Neural progenitor cell (in vitro differentiated cells): ENCODE results near the gene SCFD2. TPM values are rescaled to one million over a fixed set of nuclear protein-coding genes. Genes with fewer than 3 reads are reported as not detected.

Experiments
- DNase-seq: peaks from one replicate; pipeline ENCODE4 v3.0.0-alpha.2; 2016; ENCODE audit warnings: low spot score
- H2AFZ ChIP-seq: fragments of 200-600 bp; sonication (generic); replicated peaks from 2 replicates; pipeline ENCODE4 v1.6.1; 2016; ENCODE audit warnings: antibody characterized with exemption
- H3F3A ChIP-seq: fragments of 200-600 bp; sonication (generic); 2 replicates; pipeline ENCODE4 v1.6.1; 2016; ENCODE audit warnings: antibody characterized with exemption, low read depth
- H3K27ac ChIP-seq: fragments of 200-600 bp; sonication (generic); 2 replicates; pipeline ENCODE4 v1.5.1; 2016; ENCODE audit warnings: mild to moderate bottlenecking
- H3K27me3 ChIP-seq: fragments of 200-600 bp; sonication (generic); 2 replicates; pipeline ENCODE4 v1.6.1; 2016; ENCODE audit warnings: mild to moderate bottlenecking, moderate library complexity
- H3K36me3 ChIP-seq: fragments of 200-600 bp; sonication (generic); 2 replicates; pipeline ENCODE4 v1.5.1; 2016
- H3K4me1 ChIP-seq: fragments of 200-600 bp; sonication (generic); 2 replicates; pipeline ENCODE4 v1.6.1; 2016; ENCODE audit warnings: mixed run types
- H3K4me2 ChIP-seq: fragments of 200-600 bp; sonication (generic); 2 replicates; pipeline ENCODE4 v1.6.1; 2016
- H3K4me3 ChIP-seq: fragments of 200-600 bp; sonication (generic); 2 replicates; pipeline ENCODE4 v1.5.1; 2016
- H3K79me2 ChIP-seq: fragments of 200-600 bp; sonication (generic); 2 replicates; pipeline ENCODE4 v1.6.1; 2016; ENCODE audit warnings: low read depth
- H3K9ac ChIP-seq: fragments of 200-600 bp; sonication (generic); 2 replicates; pipeline ENCODE4 v1.6.1; 2016
- H3K9me3 ChIP-seq: fragments of 200-600 bp; sonication (generic); 2 replicates; pipeline ENCODE4 v1.5.1; 2016; ENCODE audit warnings: low read depth
- H4K20me1 ChIP-seq: fragments of 200-600 bp; sonication (generic); 2 replicates; pipeline ENCODE4 v1.6.1; 2016; ENCODE audit warnings: low read depth
- H3K27ac Mint-ChIP-seq: 3 replicates; pipeline ENCODE4 v1.8.0; 2021; ENCODE audit warnings: mixed read lengths
- H3K27me3 Mint-ChIP-seq: 2 replicates; pipeline ENCODE4 v1.8.0; 2022; ENCODE audit warnings: low read depth, mild to moderate bottlenecking, inconsistent platforms, moderate library complexity, mixed read lengths; ENCODE audit not compliant: insufficient read depth
- H3K36me3 Mint-ChIP-seq: 3 replicates; pipeline ENCODE4 v1.8.0; 2021; ENCODE audit warnings: mixed read lengths
- H3K4me1 Mint-ChIP-seq: 3 replicates; pipeline ENCODE4 v1.8.0; 2021; ENCODE audit warnings: mixed read lengths
- H3K4me3 Mint-ChIP-seq: 3 replicates; pipeline ENCODE4 v1.8.0; 2021; ENCODE audit warnings: mild to moderate bottlenecking, moderate library complexity, mixed read lengths
- H3K9me3 Mint-ChIP-seq: 3 replicates; pipeline ENCODE4 v1.8.0; 2020; ENCODE audit warnings: mixed read lengths
- EZH2 ChIP-seq: fragments of 200-600 bp; sonication (generic); IDR thresholded peaks from 2 replicates; pipeline ENCODE4 v1.6.1; 2017; ENCODE audit warnings: antibody characterized with exemption, mild to moderate bottlenecking, moderate library complexity
- EZH2phosphoT487 ChIP-seq: fragments of 200-600 bp; sonication (generic); IDR thresholded peaks from 2 replicates; pipeline ENCODE4 v1.6.1; 2017; ENCODE audit warnings: antibody characterized with exemption
- total RNA-seq: library from RNA; depleted of rRNA; stranded (reverse); fragments of >200 nt; gene quantifications from 2 replicates; pipeline ENCODE4 v1.2.3, GENCODE V29; 2015; ENCODE audit warnings: low replicate concordance
- TF ChIP-seq, protein P1 (sequence below): fragments of 200-600 bp; sonication (generic); IDR thresholded peaks from 2 replicates; pipeline ENCODE4 v1.5.1; 2017; ENCODE audit warnings: antibody characterized with exemption, mild to moderate bottlenecking

Gene SCFD2
- total RNA-seq, 1 donor from 2014 or later: 4.8 TPM

DNA sequence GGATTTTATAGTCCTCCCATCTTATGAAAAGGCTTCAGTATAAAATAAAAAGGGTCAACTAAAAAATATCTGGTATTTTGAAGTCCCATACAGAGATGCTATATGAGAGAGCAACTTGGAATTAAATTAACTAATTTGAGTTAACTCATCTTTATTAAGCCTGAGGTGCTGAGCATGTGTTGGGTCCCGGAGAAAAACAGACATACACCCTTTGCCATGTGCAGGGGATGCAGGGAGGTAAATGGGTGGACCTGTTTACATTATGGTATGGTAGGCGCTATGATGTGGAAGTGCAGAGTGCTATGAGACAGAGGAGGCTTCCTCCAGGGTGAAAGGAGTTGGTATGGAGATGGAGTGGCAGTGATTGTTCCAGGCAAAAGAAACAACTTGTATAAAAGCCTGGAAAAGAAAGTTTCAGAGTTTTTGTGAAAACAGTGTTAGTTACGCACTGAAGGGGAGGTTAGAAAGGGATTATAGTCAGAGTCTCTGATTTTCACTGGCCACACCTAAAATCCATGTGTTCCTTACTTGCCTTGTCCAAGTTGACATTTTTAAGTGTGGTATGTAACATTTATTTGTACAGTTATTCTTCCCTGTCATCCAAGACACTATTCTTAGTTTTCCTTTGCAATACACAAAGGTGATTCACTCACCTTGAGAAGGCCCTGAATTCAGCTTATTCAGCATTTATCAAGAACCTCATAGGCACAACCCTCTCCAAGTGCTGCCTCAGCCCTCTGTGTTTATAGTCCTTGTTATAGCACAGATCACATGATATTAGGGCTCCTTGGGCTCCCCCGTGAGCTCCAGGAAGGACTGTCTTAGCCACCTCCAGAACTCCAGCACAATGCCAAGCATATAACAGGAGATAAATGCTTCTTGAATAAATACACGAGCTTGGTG, 351.7 kb downstream of the SCFD2 start:
- no peak overlapping the region for H3K4me2 ChIP-seq
- H2AFZ ChIP-seq: no peak overlapping the region
- H3K4me3 ChIP-seq: no peak overlapping the region
- no peaks in the 10 kb centered on the region for H3K9me3 Mint-ChIP-seq
- no peak overlapping the region for H3K9ac ChIP-seq
- TF ChIP-seq, protein P1, sequence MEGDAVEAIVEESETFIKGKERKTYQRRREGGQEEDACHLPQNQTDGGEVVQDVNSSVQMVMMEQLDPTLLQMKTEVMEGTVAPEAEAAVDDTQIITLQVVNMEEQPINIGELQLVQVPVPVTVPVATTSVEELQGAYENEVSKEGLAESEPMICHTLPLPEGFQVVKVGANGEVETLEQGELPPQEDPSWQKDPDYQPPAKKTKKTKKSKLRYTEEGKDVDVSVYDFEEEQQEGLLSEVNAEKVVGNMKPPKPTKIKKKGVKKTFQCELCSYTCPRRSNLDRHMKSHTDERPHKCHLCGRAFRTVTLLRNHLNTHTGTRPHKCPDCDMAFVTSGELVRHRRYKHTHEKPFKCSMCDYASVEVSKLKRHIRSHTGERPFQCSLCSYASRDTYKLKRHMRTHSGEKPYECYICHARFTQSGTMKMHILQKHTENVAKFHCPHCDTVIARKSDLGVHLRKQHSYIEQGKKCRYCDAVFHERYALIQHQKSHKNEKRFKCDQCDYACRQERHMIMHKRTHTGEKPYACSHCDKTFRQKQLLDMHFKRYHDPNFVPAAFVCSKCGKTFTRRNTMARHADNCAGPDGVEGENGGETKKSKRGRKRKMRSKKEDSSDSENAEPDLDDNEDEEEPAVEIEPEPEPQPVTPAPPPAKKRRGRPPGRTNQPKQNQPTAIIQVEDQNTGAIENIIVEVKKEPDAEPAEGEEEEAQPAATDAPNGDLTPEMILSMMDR: no peak
- TF ChIP-seq EZH2: no peak
- TF ChIP-seq EZH2phosphoT487: no peak
- peaks cover 4% of the 10 kb centered on the region for H3K27me3 Mint-ChIP-seq
- H3F3A ChIP-seq: no peaks in the 10 kb centered on the region
- H3K4me1 ChIP-seq: no peaks in the 10 kb centered on the region
- no peak overlapping the region for H3K27ac Mint-ChIP-seq
- no peaks in the 10 kb centered on the region for H3K9me3 ChIP-seq
- no peaks in the 10 kb centered on the region for H3K36me3 Mint-ChIP-seq
- no peak overlapping the region for H3K4me3 Mint-ChIP-seq
- no peak overlapping the region for H3K27ac ChIP-seq
- DNase-seq: no peak
- no peaks in the 10 kb centered on the region for H4K20me1 ChIP-seq
- no peaks in the 10 kb centered on the region for H3K27me3 ChIP-seq
- H3K36me3 ChIP-seq: no peaks in the 10 kb centered on the region
- peaks cover 51% of the 10 kb centered on the region for H3K4me1 Mint-ChIP-seq
- no peaks in the 10 kb centered on the region for H3K79me2 ChIP-seq

- Mint-ChIP-seq H3K36me3 (no peaks in the 10 kb centered on the region), H3K27ac (no peak overlapping the region), H3K9me3 (no peaks in the 10 kb centered on the region), H3K27me3 (peaks cover 2% of the 10 kb centered on the region), H3K4me3 (no peak overlapping the region), H3K4me1 (peaks cover 44% of the 10 kb centered on the region)
- no peaks in the 10 kb centered on the region for H3K79me2 ChIP-seq
- no peaks in the 10 kb centered on the region for H3K9me3 ChIP-seq
- H3K36me3 ChIP-seq: no peaks in the 10 kb centered on the region
- no peaks in the 10 kb centered on the region for H3F3A ChIP-seq
- no peak overlapping the region for H3K4me3 ChIP-seq
- TF ChIP-seq EZH2phosphoT487 (no peak), EZH2 (no peak)
- TF ChIP-seq, protein P1: no peak
- no peak overlapping the region for H2AFZ ChIP-seq
- H3K4me2 ChIP-seq: no peak overlapping the region
- H3K27ac ChIP-seq: no peak overlapping the region
- H3K27me3 ChIP-seq: no peaks in the 10 kb centered on the region
- no peaks in the 10 kb centered on the region for H4K20me1 ChIP-seq
- no peak overlapping the region for H3K9ac ChIP-seq
- no peaks in the 10 kb centered on the region for H3K4me1 ChIP-seq
- DNase-seq: no peak
Measured at GRCh38 chr4:53012738-53013137, 353.1 kb downstream of the SCFD2 start.

DNA sequence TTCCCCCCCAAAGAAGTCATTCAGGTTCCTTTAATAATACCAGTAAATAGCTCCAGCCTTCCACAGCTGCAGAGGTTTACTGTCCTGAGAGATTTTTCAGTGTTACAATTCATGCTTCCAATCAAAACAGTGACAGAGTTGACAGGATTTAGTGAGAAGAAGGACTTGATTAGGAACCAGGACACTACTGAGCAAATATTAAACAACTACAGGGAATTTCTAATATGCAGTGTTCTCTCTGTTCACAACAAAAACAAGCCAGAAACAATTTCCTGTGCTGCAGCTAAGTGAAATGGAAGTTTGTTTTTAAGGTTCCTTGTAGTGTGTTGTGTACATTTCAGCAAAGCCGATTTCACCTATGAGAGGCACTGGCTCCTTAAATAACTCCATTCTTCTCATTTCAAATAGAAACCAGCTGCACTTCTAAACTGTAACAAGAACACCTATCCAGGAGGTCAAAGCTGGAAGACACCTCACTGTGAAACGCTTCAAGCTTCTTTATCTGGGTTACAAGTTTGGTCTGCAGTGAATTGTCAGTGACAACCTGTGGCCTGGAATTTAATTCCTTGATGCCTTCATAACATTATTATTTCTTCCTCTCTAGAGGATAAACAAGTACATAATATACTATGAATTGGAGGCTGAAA, 354.5 kb downstream of the SCFD2 start:
- Mint-ChIP-seq H3K36me3 (no peaks in the 10 kb centered on the region), H3K27ac (no peak overlapping the region), H3K4me3 (no peak overlapping the region), H3K4me1 (peaks cover 44% of the 10 kb centered on the region), H3K27me3 (no peaks in the 10 kb centered on the region), H3K9me3 (peaks cover 3% of the 10 kb centered on the region)
- H3F3A ChIP-seq: no peaks in the 10 kb centered on the region
- no peak overlapping the region for H2AFZ ChIP-seq
- no peaks in the 10 kb centered on the region for H4K20me1 ChIP-seq
- TF ChIP-seq EZH2 (no peak), EZH2phosphoT487 (no peak)
- TF ChIP-seq, protein P1: no peak
- no peak overlapping the region for H3K27ac ChIP-seq
- no peaks in the 10 kb centered on the region for H3K79me2 ChIP-seq
- DNase-seq: no peak
- H3K4me1 ChIP-seq: no peaks in the 10 kb centered on the region
- no peak overlapping the region for H3K4me3 ChIP-seq
- H3K9me3 ChIP-seq: no peaks in the 10 kb centered on the region
- H3K4me2 ChIP-seq: no peak overlapping the region
- H3K36me3 ChIP-seq: no peaks in the 10 kb centered on the region
- H3K27me3 ChIP-seq: no peaks in the 10 kb centered on the region
- no peak overlapping the region for H3K9ac ChIP-seq
